GM23338 (cell line): Measurements from ENCODE around the gene DUSP9. TPM values are rescaled to one million over a fixed set of nuclear protein-coding genes. Genes with fewer than 3 reads are reported as not detected.

Source experiments
- ATAC-seq: fragments of 200-7000 bp; cut with Tn5 transposase; 3 replicates; pipeline ENCODE4 v1.9.1; 2020
- DNase-seq: peaks from one replicate; pipeline ENCODE4 v3.0.0-alpha.2; 2015; ENCODE audit warnings: low spot score
- H2AFZ ChIP-seq: fragments of 200-600 bp; sonication (generic); 2 replicates; pipeline ENCODE4 v1.8.0; 2016; ENCODE audit warnings: antibody characterized with exemption, mild to moderate bottlenecking, moderate library complexity
- H3F3A ChIP-seq: fragments of 200-600 bp; sonication (generic); replicated peaks from 2 replicates; pipeline ENCODE4 v1.8.0; 2017; ENCODE audit warnings: antibody characterized with exemption, mixed run types, low read depth
- H3K27ac ChIP-seq: fragments of 200-600 bp; sonication (generic); 2 replicates; pipeline ENCODE4 v1.6.1; 2016; ENCODE audit warnings: low read depth
- H3K27me3 ChIP-seq: fragments of 200-600 bp; sonication (generic); 2 replicates; pipeline ENCODE4 v1.8.0; 2016; ENCODE audit warnings: mild to moderate bottlenecking, mixed run types, moderate library complexity; ENCODE audit not compliant: insufficient read depth
- H3K36me3 ChIP-seq: fragments of 200-600 bp; sonication (generic); 2 replicates; pipeline ENCODE4 v1.8.0; 2016; ENCODE audit warnings: mild to moderate bottlenecking; ENCODE audit not compliant: insufficient read depth
- H3K4me1 ChIP-seq: fragments of 200-600 bp; sonication (generic); 2 replicates; pipeline ENCODE4 v1.8.0; 2016; ENCODE audit warnings: mild to moderate bottlenecking, moderate library complexity; ENCODE audit not compliant: insufficient read depth
- H3K4me2 ChIP-seq: fragments of 200-600 bp; sonication (generic); 2 replicates; pipeline ENCODE4 v1.7.1; 2017; ENCODE audit warnings: mixed run types
- H3K4me3 ChIP-seq: fragments of 200-600 bp; sonication (generic); 2 replicates; pipeline ENCODE4 v1.6.1; 2016; ENCODE audit warnings: mixed run types
- H3K79me2 ChIP-seq: fragments of 200-600 bp; sonication (generic); replicated peaks from 2 replicates; pipeline ENCODE4 v1.8.0; 2017; ENCODE audit warnings: mild to moderate bottlenecking; ENCODE audit not compliant: insufficient read depth
- H3K9me2 ChIP-seq: fragments of 200-600 bp; sonication (generic); 2 replicates; pipeline ENCODE4 v1.8.0; 2017; ENCODE audit not compliant: insufficient read depth
- H4K20me1 ChIP-seq: fragments of 200-600 bp; sonication (generic); replicated peaks from 2 replicates; pipeline ENCODE4 v1.8.0; 2017; ENCODE audit warnings: mild to moderate bottlenecking; ENCODE audit not compliant: insufficient read depth
- H3K27ac Mint-ChIP-seq: 2 replicates; pipeline ENCODE4 v1.8.0; 2020; ENCODE audit warnings: inconsistent platforms, mild to moderate bottlenecking, moderate library complexity, mixed read lengths
- H3K27me3 Mint-ChIP-seq: 3 replicates; pipeline ENCODE4 v1.8.0; 2022; ENCODE audit warnings: low read depth, mild to moderate bottlenecking, moderate library complexity, mixed read lengths, inconsistent platforms; ENCODE audit not compliant: insufficient read depth, poor library complexity
- H3K36me3 Mint-ChIP-seq: 3 replicates; pipeline ENCODE4 v1.8.0; 2021; ENCODE audit warnings: low read depth, mild to moderate bottlenecking, inconsistent platforms, moderate library complexity, mixed read lengths
- H3K4me1 Mint-ChIP-seq: 3 replicates; pipeline ENCODE4 v1.8.0; 2020; ENCODE audit warnings: mild to moderate bottlenecking, inconsistent platforms, mixed read lengths
- H3K4me3 Mint-ChIP-seq: 3 replicates; pipeline ENCODE4 v1.8.0; 2021; ENCODE audit warnings: moderate library complexity, mild to moderate bottlenecking, inconsistent platforms, mixed read lengths
- H3K9me3 Mint-ChIP-seq: 3 replicates; pipeline ENCODE4 v1.8.0; 2020; ENCODE audit warnings: moderate library complexity, mild to moderate bottlenecking, inconsistent platforms, mixed read lengths
- CREB1 ChIP-seq: fragments of 250-450 bp; sonication (Bioruptor Pico); IDR thresholded peaks from 2 replicates; pipeline ENCODE4 v1.5.0; 2020; ENCODE audit warnings: low read depth, mild to moderate bottlenecking, moderate library complexity
- EZH2phosphoT487 ChIP-seq: fragments of 200-600 bp; sonication (generic); IDR thresholded peaks from one replicate; pipeline ENCODE4 v1.8.1; 2018; ENCODE audit warnings: antibody characterized with exemption; ENCODE audit not compliant: unreplicated experiment
- JUNB ChIP-seq: IDR thresholded peaks from one replicate; pipeline ENCODE4 v1.6.1; 2016; ENCODE audit warnings: antibody characterized with exemption; ENCODE audit not compliant: unreplicated experiment
- POLR2AphosphoS5 ChIP-seq: IDR thresholded peaks from 2 replicates; pipeline ENCODE4 v1.6.1; 2016; ENCODE audit warnings: antibody characterized with exemption, low read depth
- STAT1 ChIP-seq: IDR thresholded peaks from one replicate; pipeline ENCODE4 v1.6.1; 2016; ENCODE audit warnings: antibody characterized with exemption; ENCODE audit not compliant: unreplicated experiment
- ZNF114 ChIP-seq: fragments of 250-450 bp; sonication (Bioruptor Pico); IDR thresholded peaks from 2 replicates; pipeline ENCODE4 v1.5.0; 2020; ENCODE audit warnings: mild to moderate bottlenecking, moderate library complexity
- ZNF331 ChIP-seq: fragments of 250-450 bp; sonication (Bioruptor Pico); IDR thresholded peaks from 2 replicates; pipeline ENCODE4 v1.5.0; 2020; ENCODE audit warnings: low read depth, mild to moderate bottlenecking, moderate library complexity
- polyA plus RNA-seq: library from polyadenylated mRNA; unstranded; fragments of >200 nt; fragmentation: Nextera tagmentation; extraction: Ambion mirVana; gene quantifications from 2 replicates; pipeline ENCODE4 v1.2.1, GENCODE V29; 2016
- total RNA-seq: library from RNA; depleted of rRNA; stranded (reverse); fragments of >200 nt; shearing (Covaris generic); gene quantifications from 2 replicates; pipeline ENCODE4 v1.2.3, GENCODE V29; 2014
- TF ChIP-seq, protein P1 (sequence below): IDR thresholded peaks from 2 replicates; pipeline ENCODE4 v1.6.1; 2016; ENCODE audit warnings: antibody characterized with exemption
- TF ChIP-seq, protein P2 (sequence below): IDR thresholded peaks from one replicate; pipeline ENCODE4 v1.6.1; 2018; ENCODE audit warnings: antibody characterized with exemption; ENCODE audit not compliant: unreplicated experiment
- TF ChIP-seq, protein P3 (sequence below): fragments of 250-450 bp; sonication (Bioruptor Pico); IDR thresholded peaks from 2 replicates; pipeline ENCODE4 v1.5.0; 2020; ENCODE audit warnings: mild to moderate bottlenecking, moderate library complexity

DUSP9 gene
- total and polyA plus RNA-seq, 2 experiments from 2014 or later: 0.71 to 3.9 TPM

DNA sequence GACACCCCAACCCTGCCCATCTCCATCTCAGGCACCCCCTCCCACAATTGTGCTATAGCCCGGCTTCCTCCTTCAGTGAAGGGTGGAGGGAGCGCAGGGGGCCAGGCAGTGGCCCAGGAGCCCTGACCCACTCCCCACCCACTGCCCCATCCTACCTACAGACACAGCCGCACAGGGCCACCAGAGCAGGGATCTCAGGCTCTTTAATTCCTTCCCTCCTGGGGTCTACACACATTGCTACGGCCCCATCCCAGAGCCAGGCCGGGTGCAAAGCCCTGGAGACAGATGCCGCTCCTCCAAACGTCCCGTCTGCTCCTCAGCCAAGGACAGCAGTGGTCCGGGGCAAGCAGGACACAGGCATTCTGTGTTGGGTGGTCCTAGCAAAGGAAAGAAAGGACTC, 12.8 kb upstream of the DUSP9 start:
- DNase-seq (no peak), ATAC-seq (no peak)
- Histone ChIP-seq H2AFZ (no peak overlapping the region), H4K20me1 (no peaks in the 10 kb centered on the region), H3K79me2 (no peaks in the 10 kb centered on the region), H3K27me3 (no peaks in the 10 kb centered on the region), H3K27ac (no peak overlapping the region), H3K9me2 (no peaks in the 10 kb centered on the region), H3K4me1 (no peaks in the 10 kb centered on the region), H3K4me2 (no peak overlapping the region), H3K36me3 (no peaks in the 10 kb centered on the region), H3F3A (no peaks in the 10 kb centered on the region), H3K4me3 (no peak overlapping the region)
- Mint-ChIP-seq H3K27ac (no peak overlapping the region), H3K4me3 (no peak overlapping the region), H3K27me3 (no peaks in the 10 kb centered on the region), H3K36me3 (no peaks in the 10 kb centered on the region), H3K4me1 (no peaks in the 10 kb centered on the region), H3K9me3 (no peaks in the 10 kb centered on the region)
- no peak for TF ChIP-seq STAT1
- no peak for TF ChIP-seq POLR2AphosphoS5
- no peak for TF ChIP-seq ZNF331 (CRISPR knock-in tag)
- TF ChIP-seq JUNB: no peak
- no peak for TF ChIP-seq EZH2phosphoT487
- TF ChIP-seq, protein P1, sequence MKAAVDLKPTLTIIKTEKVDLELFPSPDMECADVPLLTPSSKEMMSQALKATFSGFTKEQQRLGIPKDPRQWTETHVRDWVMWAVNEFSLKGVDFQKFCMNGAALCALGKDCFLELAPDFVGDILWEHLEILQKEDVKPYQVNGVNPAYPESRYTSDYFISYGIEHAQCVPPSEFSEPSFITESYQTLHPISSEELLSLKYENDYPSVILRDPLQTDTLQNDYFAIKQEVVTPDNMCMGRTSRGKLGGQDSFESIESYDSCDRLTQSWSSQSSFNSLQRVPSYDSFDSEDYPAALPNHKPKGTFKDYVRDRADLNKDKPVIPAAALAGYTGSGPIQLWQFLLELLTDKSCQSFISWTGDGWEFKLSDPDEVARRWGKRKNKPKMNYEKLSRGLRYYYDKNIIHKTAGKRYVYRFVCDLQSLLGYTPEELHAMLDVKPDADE: no peak
- TF ChIP-seq CREB1 (CRISPR knock-in tag): no peak
- no peak for TF ChIP-seq ZNF114 (CRISPR knock-in tag)

DNA sequence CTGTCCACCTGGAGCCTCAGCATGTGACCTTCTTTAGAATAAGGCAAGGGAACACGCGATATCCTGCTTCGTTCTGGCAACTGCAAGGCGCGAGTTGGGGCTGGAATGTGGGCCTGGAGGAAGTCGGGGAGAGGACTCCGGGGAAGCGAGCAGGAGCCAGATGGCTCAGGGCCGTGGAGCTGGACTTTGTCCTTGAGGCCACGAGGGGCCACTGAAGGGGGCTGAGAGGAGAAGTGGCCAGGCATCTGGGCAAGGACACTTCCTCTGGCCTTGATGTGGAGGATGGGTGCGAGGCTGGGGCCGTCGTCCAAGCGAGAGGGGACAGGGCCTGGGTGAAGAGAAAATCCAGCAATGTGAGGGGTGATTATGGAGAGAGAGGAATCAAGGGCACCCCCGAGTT, 12.2 kb upstream of the DUSP9 start:
- no peaks in the 10 kb centered on the region for H3K4me1 ChIP-seq
- no peaks in the 10 kb centered on the region for H3F3A ChIP-seq
- Mint-ChIP-seq H3K27ac (no peak overlapping the region), H3K36me3 (no peaks in the 10 kb centered on the region), H3K4me1 (no peaks in the 10 kb centered on the region), H3K27me3 (no peaks in the 10 kb centered on the region), H3K4me3 (no peak overlapping the region), H3K9me3 (no peaks in the 10 kb centered on the region)
- H3K36me3 ChIP-seq: no peaks in the 10 kb centered on the region
- no peak overlapping the region for H3K27ac ChIP-seq
- no peak overlapping the region for H3K4me3 ChIP-seq
- no peaks in the 10 kb centered on the region for H4K20me1 ChIP-seq
- H3K9me2 ChIP-seq: no peaks in the 10 kb centered on the region
- H3K27me3 ChIP-seq: no peaks in the 10 kb centered on the region
- no peak overlapping the region for H3K4me2 ChIP-seq
- ATAC-seq (no peak), DNase-seq (no peak)
- no peaks in the 10 kb centered on the region for H3K79me2 ChIP-seq
- no peak overlapping the region for H2AFZ ChIP-seq
- TF ChIP-seq, protein P2, sequence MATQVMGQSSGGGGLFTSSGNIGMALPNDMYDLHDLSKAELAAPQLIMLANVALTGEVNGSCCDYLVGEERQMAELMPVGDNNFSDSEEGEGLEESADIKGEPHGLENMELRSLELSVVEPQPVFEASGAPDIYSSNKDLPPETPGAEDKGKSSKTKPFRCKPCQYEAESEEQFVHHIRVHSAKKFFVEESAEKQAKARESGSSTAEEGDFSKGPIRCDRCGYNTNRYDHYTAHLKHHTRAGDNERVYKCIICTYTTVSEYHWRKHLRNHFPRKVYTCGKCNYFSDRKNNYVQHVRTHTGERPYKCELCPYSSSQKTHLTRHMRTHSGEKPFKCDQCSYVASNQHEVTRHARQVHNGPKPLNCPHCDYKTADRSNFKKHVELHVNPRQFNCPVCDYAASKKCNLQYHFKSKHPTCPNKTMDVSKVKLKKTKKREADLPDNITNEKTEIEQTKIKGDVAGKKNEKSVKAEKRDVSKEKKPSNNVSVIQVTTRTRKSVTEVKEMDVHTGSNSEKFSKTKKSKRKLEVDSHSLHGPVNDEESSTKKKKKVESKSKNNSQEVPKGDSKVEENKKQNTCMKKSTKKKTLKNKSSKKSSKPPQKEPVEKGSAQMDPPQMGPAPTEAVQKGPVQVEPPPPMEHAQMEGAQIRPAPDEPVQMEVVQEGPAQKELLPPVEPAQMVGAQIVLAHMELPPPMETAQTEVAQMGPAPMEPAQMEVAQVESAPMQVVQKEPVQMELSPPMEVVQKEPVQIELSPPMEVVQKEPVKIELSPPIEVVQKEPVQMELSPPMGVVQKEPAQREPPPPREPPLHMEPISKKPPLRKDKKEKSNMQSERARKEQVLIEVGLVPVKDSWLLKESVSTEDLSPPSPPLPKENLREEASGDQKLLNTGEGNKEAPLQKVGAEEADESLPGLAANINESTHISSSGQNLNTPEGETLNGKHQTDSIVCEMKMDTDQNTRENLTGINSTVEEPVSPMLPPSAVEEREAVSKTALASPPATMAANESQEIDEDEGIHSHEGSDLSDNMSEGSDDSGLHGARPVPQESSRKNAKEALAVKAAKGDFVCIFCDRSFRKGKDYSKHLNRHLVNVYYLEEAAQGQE: no peak
- TF ChIP-seq POLR2AphosphoS5: no peak
- TF ChIP-seq EZH2phosphoT487: no peak
- TF ChIP-seq, protein P3, sequence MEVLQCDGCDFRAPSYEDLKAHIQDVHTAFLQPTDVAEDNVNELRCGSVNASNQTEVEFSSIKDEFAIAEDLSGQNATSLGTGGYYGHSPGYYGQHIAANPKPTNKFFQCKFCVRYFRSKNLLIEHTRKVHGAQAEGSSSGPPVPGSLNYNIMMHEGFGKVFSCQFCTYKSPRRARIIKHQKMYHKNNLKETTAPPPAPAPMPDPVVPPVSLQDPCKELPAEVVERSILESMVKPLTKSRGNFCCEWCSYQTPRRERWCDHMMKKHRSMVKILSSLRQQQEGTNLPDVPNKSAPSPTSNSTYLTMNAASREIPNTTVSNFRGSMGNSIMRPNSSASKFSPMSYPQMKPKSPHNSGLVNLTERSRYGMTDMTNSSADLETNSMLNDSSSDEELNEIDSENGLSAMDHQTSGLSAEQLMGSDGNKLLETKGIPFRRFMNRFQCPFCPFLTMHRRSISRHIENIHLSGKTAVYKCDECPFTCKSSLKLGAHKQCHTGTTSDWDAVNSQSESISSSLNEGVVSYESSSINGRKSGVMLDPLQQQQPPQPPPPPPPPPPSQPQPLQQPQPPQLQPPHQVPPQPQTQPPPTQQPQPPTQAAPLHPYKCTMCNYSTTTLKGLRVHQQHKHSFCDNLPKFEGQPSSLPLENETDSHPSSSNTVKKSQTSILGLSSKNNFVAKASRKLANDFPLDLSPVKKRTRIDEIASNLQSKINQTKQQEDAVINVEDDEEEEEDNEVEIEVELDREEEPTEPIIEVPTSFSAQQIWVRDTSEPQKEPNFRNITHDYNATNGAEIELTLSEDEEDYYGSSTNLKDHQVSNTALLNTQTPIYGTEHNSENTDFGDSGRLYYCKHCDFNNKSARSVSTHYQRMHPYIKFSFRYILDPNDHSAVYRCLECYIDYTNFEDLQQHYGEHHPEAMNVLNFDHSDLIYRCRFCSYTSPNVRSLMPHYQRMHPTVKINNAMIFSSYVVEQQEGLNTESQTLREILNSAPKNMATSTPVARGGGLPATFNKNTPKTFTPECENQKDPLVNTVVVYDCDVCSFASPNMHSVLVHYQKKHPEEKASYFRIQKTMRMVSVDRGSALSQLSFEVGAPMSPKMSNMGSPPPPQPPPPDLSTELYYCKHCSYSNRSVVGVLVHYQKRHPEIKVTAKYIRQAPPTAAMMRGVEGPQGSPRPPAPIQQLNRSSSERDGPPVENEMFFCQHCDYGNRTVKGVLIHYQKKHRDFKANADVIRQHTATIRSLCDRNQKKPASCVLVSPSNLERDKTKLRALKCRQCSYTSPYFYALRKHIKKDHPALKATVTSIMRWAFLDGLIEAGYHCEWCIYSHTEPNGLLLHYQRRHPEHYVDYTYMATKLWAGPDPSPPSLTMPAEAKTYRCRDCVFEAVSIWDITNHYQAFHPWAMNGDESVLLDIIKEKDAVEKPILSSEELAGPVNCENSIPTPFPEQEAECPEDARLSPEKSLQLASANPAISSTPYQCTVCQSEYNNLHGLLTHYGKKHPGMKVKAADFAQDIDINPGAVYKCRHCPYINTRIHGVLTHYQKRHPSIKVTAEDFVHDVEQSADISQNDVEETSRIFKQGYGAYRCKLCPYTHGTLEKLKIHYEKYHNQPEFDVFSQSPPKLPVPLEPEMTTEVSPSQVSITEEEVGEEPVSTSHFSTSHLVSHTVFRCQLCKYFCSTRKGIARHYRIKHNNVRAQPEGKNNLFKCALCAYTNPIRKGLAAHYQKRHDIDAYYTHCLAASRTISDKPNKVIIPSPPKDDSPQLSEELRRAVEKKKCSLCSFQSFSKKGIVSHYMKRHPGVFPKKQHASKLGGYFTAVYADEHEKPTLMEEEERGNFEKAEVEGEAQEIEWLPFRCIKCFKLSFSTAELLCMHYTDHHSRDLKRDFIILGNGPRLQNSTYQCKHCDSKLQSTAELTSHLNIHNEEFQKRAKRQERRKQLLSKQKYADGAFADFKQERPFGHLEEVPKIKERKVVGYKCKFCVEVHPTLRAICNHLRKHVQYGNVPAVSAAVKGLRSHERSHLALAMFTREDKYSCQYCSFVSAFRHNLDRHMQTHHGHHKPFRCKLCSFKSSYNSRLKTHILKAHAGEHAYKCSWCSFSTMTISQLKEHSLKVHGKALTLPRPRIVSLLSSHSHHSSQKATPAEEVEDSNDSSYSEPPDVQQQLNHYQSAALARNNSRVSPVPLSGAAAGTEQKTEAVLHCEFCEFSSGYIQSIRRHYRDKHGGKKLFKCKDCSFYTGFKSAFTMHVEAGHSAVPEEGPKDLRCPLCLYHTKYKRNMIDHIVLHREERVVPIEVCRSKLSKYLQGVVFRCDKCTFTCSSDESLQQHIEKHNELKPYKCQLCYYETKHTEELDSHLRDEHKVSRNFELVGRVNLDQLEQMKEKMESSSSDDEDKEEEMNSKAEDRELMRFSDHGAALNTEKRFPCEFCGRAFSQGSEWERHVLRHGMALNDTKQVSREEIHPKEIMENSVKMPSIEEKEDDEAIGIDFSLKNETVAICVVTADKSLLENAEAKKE (CRISPR knock-in tag): no peak
- no peak for TF ChIP-seq ZNF114 (CRISPR knock-in tag)
- no peak for TF ChIP-seq JUNB
